ENCODE results near the gene TMEM121.
"Not testable (repeated sequence)": the region's sequence is repeated elsewhere in the genome, so short reads cannot be mapped to it uniquely, and the experiment has no call there.

The TMEM121 gene

GRCh38 chr14:105528586-105529318 is 2.4 kb downstream of the TMEM121 start:
- peak; percentile 44 for DNase-seq (ENCODE audit: low read depth)

GRCh38 chr14:105529319-105529568 is 2.9 kb downstream of the TMEM121 start:
- no peak for DNase-seq (ENCODE audit: low read depth)

- DNase-seq (ENCODE audit: low read depth): no peak
Observed at GRCh38 chr14:105529569-105530284, 3.3 kb downstream of the TMEM121 start.

GRCh38 chr14:105530285-105531087 is 4.1 kb downstream of the TMEM121 start:
- no peak for DNase-seq (ENCODE audit: low read depth)

- DNase-seq (ENCODE audit: low read depth): no peak
Observed at GRCh38 chr14:105531088-105531893, 4.9 kb downstream of the TMEM121 start.

- no peak for DNase-seq (ENCODE audit: low read depth)
Observed at GRCh38 chr14:105531894-105532623, 5.7 kb downstream of the TMEM121 start.

- DNase-seq (ENCODE audit: low read depth): no peak
Observed at GRCh38 chr14:105532735-105533141, 6.4 kb downstream of the TMEM121 start.

GRCh38 chr14:105533391-105533790 is 7.0 kb downstream of the TMEM121 start:
- DNase-seq (ENCODE audit: low read depth): no peak

GRCh38 chr14:105533811-105534498 is 7.6 kb downstream of the TMEM121 start:
- no peak for DNase-seq (ENCODE audit: low read depth)

- no peak for DNase-seq (ENCODE audit: low read depth)
Observed at GRCh38 chr14:105534586-105534985, 8.2 kb downstream of the TMEM121 start.

GRCh38 chr14:105536051-105536450 is 9.7 kb downstream of the TMEM121 start:
- DNase-seq (ENCODE audit: low read depth): no peak

GRCh38 chr14:105536691-105537579 is 10.6 kb downstream of the TMEM121 start:
- no peak for DNase-seq (ENCODE audit: low read depth)

- DNase-seq (ENCODE audit: low read depth): peak; percentile 43
Observed at GRCh38 chr14:105537580-105538474, 11.4 kb downstream of the TMEM121 start.

GRCh38 chr14:105538481-105539049 is 12.2 kb downstream of the TMEM121 start:
- DNase-seq (ENCODE audit: low read depth): no peak

GRCh38 chr14:105540811-105541210 is 14.4 kb downstream of the TMEM121 start:
- DNase-seq (ENCODE audit: low read depth): no peak

GRCh38 chr14:105541218-105541875 is 15.0 kb downstream of the TMEM121 start:
- no peak for DNase-seq (ENCODE audit: low read depth)

GRCh38 chr14:105545676-105546075 is 19.3 kb downstream of the TMEM121 start:
- DNase-seq (ENCODE audit: low read depth): not testable (repeated sequence)

GRCh38 chr14:105546410-105546809 is 20.0 kb downstream of the TMEM121 start:
- DNase-seq (ENCODE audit: low read depth): not testable (repeated sequence)
